Osteocyte (in vitro differentiated cells): ENCODE data around the gene MTHFD1. TPM values are rescaled to one million over a fixed set of nuclear protein-coding genes. Genes with fewer than 3 reads are reported as not detected.
A peak's percentile ranks its signal among the peaks of the same experiment; 100 is the strongest.

Experiments used
- DNase-seq: peaks from one replicate; pipeline ENCODE4 v3.0.0; 2021; ENCODE audit warnings: mixed read lengths; ENCODE audit not compliant: unreplicated experiment; ENCODE audit errors: extremely low spot score
- H3K27ac Mint-ChIP-seq: one replicate; pipeline ENCODE4 v1.8.0; 2021; ENCODE audit warnings: mild to moderate bottlenecking, mixed read lengths; ENCODE audit not compliant: unreplicated experiment
- H3K27me3 Mint-ChIP-seq: one replicate; pipeline ENCODE4 v1.8.0; 2021; ENCODE audit warnings: mixed read lengths; ENCODE audit not compliant: unreplicated experiment
- H3K36me3 Mint-ChIP-seq: one replicate; pipeline ENCODE4 v1.8.0; 2021; ENCODE audit warnings: mixed read lengths; ENCODE audit not compliant: unreplicated experiment
- H3K4me1 Mint-ChIP-seq: one replicate; pipeline ENCODE4 v1.8.0; 2021; ENCODE audit warnings: mixed read lengths; ENCODE audit not compliant: unreplicated experiment
- H3K4me3 Mint-ChIP-seq: one replicate; pipeline ENCODE4 v1.8.0; 2021; ENCODE audit warnings: mild to moderate bottlenecking, moderate library complexity, mixed read lengths; ENCODE audit not compliant: unreplicated experiment
- H3K9me3 Mint-ChIP-seq: one replicate; pipeline ENCODE4 v1.8.0; 2021; ENCODE audit warnings: mixed read lengths; ENCODE audit not compliant: unreplicated experiment
- CTCF ChIP-seq: fragments of 200-600 bp; sonication (generic); IDR thresholded peaks from 2 replicates; pipeline ENCODE4 v1.5.0; 2021; ENCODE audit warnings: antibody characterized with exemption, mild to moderate bottlenecking, moderate library complexity
- total RNA-seq: library from RNA; stranded (reverse); gene quantifications from 2 replicates; pipeline ENCODE4 v1.2.1, GENCODE V29; 2021

Gene MTHFD1
- total RNA-seq, 1 donor from 2014 or later = 77.8 TPM

GRCh38 chr14:64504897-64505794 is 117.0 kb downstream of the MTHFD1 start:
- Mint-ChIP-seq H3K27ac (peak overlapping the region; percentile 99), H3K4me1 (peaks cover 71% of the 10 kb centered on the region), H3K36me3 (peaks cover 2% of the 10 kb centered on the region), H3K4me3 (peak overlapping the region; percentile 87), H3K9me3 (no peaks in the 10 kb centered on the region), H3K27me3 (no peaks in the 10 kb centered on the region)
- TF ChIP-seq CTCF = no peak
- DNase-seq = peak; percentile 92

DNA sequence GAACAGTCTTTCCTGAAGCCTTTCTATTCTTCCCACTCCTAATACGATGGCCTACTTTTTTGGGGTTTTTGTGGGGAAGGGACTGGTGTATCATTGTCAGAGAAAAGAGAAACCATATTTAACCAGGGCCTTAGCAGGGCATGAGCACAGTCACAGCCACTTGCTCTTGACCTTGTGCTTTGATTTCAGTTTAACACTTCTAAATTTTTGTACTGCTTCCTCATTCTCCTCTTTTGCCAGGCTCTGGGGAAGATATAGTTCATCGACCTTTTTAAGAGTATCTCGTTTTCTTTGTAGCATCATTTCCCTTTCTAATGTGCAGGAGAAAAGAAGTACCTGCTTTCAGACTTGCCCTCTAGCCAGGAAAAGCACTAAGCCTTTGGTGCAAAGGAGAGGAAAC is 118.6 kb downstream of the MTHFD1 start:
- no peaks in the 10 kb centered on the region for H3K9me3 Mint-ChIP-seq
- peak overlapping the region; percentile 87 for H3K4me3 Mint-ChIP-seq
- TF ChIP-seq CTCF = no peak
- DNase-seq = no peak
- H3K4me1 Mint-ChIP-seq = peaks cover 73% of the 10 kb centered on the region
- peak overlapping the region; percentile 85 for H3K27ac Mint-ChIP-seq
- peaks cover 2% of the 10 kb centered on the region for H3K36me3 Mint-ChIP-seq
- H3K27me3 Mint-ChIP-seq = no peaks in the 10 kb centered on the region

DNA sequence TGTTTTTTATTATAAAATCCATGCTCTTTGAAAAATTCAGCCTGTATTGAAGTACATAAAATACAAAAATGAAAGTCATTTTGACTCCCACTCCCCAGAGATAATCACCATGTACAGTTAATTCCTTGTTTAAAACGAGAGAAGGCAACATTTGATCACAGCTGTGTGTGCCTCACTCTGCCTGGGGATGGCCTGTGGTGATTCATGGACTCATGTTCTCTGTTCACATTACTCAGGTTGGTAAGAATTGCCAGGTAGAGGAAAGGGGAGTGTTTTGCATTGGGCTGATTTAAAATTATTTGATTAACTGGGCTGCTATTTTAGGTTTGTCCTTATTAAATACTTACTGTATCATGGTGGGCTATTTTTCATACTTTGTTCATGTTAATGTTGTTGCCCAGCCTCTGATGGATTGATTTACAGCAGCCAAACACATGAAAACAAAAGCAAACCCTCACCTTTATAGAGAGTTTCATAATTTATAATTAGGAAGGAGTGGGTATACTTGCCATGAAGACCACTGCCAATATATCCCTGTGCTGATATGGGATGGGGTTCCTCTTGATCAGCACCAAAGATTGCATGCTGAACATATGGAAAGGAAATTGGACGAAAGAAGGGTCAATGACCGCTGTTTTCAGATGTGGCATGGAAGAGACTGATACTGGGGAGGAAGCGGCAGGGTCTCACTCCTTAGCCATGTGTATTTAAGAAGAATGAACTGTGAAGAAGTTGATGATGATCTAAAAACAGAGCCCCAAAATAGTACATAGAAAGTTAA is 119.4 kb downstream of the MTHFD1 start:
- TF ChIP-seq CTCF = no peak
- H3K27me3 Mint-ChIP-seq = no peaks in the 10 kb centered on the region
- peak overlapping the region; percentile 85 for H3K27ac Mint-ChIP-seq
- peaks cover 68% of the 10 kb centered on the region for H3K4me1 Mint-ChIP-seq
- H3K4me3 Mint-ChIP-seq = peak overlapping the region; percentile 87
- no peak for DNase-seq
- H3K36me3 Mint-ChIP-seq = peaks cover 2% of the 10 kb centered on the region
- H3K9me3 Mint-ChIP-seq = no peaks in the 10 kb centered on the region

GRCh38 chr14:64508215-64508776 is 120.1 kb downstream of the MTHFD1 start:
- Mint-ChIP-seq H3K27me3 (no peaks in the 10 kb centered on the region), H3K4me3 (peak overlapping the region; percentile 87), H3K9me3 (no peaks in the 10 kb centered on the region), H3K36me3 (peaks cover 2% of the 10 kb centered on the region), H3K4me1 (peaks cover 68% of the 10 kb centered on the region), H3K27ac (no peak overlapping the region)
- TF ChIP-seq CTCF = no peak
- no peak for DNase-seq
